Measurements from ENCODE around the gene CCNY. TPM values are rescaled to one million over a fixed set of nuclear protein-coding genes. Genes with fewer than 3 reads are reported as not detected.

The CCNY gene
- total RNA-seq, 4 donors from 2014 or later, result 22.4 to 35.1 (median 29.9) TPM

DNA sequence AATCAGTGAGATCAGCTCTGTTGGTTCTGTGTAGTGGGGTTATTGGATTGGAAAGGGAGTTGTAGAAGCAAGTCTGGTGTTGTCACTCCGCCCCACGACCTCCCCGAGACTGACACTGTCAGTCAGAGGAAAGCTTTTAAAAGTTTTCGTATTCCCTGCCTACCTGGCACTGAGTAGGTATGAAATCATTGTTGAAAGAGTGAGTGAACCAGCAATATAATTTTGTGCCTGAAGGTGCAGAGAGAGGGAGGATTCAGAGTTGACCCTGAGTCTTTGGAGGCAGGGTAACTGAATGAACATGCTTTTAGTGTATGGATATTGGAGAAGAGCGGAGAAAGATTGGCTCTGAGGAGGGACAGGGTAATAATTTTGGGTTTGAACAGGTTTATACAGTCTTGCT lies 27.3 kb downstream of the CCNY start:
- no peak overlapping the region for H3K4me3 ChIP-seq
- H3K27ac ChIP-seq, result no peak overlapping the region
- no peak for DNase-seq (ENCODE audit: low spot score in 2 of 2)
- H3K27me3 ChIP-seq, result no peaks in the 10 kb centered on the region
- TF ChIP-seq EP300 (IDR thresholded peaks at IDR 0.05) (no peak), POLR2AphosphoS5 (IDR thresholded peaks at IDR 0.05) (no peak), POLR2A (IDR thresholded peaks at IDR 0.05) (no peak)
- TF ChIP-seq, protein P1, sequence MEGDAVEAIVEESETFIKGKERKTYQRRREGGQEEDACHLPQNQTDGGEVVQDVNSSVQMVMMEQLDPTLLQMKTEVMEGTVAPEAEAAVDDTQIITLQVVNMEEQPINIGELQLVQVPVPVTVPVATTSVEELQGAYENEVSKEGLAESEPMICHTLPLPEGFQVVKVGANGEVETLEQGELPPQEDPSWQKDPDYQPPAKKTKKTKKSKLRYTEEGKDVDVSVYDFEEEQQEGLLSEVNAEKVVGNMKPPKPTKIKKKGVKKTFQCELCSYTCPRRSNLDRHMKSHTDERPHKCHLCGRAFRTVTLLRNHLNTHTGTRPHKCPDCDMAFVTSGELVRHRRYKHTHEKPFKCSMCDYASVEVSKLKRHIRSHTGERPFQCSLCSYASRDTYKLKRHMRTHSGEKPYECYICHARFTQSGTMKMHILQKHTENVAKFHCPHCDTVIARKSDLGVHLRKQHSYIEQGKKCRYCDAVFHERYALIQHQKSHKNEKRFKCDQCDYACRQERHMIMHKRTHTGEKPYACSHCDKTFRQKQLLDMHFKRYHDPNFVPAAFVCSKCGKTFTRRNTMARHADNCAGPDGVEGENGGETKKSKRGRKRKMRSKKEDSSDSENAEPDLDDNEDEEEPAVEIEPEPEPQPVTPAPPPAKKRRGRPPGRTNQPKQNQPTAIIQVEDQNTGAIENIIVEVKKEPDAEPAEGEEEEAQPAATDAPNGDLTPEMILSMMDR (IDR thresholded peaks at IDR 0.05), result no peak
- H3K9me3 ChIP-seq, result no peaks in the 10 kb centered on the region
- H3K36me3 ChIP-seq, result no peaks in the 10 kb centered on the region
- WGBS, result 88% methylated on average over 5 of the region's 5 CpGs
- H3K4me1 ChIP-seq, result peaks cover 7% of the 10 kb centered on the region

DNA sequence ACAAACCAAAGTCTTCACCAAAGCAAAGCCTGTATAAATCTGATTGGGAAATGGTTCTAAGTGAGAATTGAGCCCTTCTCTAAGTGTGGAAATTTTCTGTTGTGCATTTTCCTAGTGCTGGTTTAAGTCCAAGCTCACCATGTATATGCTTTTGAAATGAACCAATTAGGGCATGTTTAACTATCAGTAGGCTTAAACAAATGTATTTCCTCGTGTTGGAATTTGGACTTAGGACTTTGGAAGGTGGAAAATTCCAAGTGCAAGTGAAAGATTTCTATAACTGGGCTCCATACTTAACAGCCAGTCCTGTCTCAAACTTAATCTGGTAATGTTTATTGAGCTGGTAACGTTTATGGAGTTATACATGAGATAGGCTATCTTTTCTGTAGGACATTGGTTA lies 28.5 kb downstream of the CCNY start:
- H3K27ac ChIP-seq, result no peak overlapping the region
- no peaks in the 10 kb centered on the region for H3K9me3 ChIP-seq
- 54% methylated on average over 2 of the region's 2 CpGs for WGBS
- no peaks in the 10 kb centered on the region for H3K27me3 ChIP-seq
- DNase-seq (ENCODE audit: low spot score in 2 of 2), result no peak
- H3K4me1 ChIP-seq, result peaks cover 19% of the 10 kb centered on the region
- H3K4me3 ChIP-seq, result no peak overlapping the region
- H3K36me3 ChIP-seq, result no peaks in the 10 kb centered on the region
- no peak for TF ChIP-seq POLR2A (IDR thresholded peaks at IDR 0.05)
- TF ChIP-seq POLR2AphosphoS5 (IDR thresholded peaks at IDR 0.05), result no peak
- TF ChIP-seq, protein P1 (IDR thresholded peaks at IDR 0.05), result no peak
- TF ChIP-seq EP300 (IDR thresholded peaks at IDR 0.05), result no peak

DNA sequence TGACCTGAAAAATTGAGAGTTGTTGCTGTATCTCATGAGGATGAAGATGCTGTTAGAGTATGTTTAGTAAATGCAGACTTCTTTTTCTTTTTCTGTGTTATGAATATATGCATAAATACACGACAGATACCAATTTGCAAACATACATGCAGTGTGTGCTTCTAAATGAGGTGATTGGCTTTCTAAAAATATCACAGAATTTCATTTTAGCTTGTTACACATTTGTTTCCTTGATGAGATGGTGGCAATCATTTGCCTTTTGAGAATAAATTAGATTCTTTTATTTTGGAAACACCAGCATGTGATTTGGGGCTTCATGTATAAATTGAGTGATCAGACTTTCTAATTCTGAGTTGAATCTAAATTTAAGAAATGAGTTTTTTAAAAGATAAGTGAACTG lies 29.7 kb downstream of the CCNY start:
- H3K4me1 ChIP-seq, result peaks cover 20% of the 10 kb centered on the region
- TF ChIP-seq POLR2A (IDR thresholded peaks at IDR 0.05), result no peak
- TF ChIP-seq, protein P1 (IDR thresholded peaks at IDR 0.05), result no peak
- no peak for TF ChIP-seq POLR2AphosphoS5 (IDR thresholded peaks at IDR 0.05)
- TF ChIP-seq EP300 (IDR thresholded peaks at IDR 0.05), result no peak
- WGBS, result 93% methylated on average over 1 of the region's 1 CpG

DNA sequence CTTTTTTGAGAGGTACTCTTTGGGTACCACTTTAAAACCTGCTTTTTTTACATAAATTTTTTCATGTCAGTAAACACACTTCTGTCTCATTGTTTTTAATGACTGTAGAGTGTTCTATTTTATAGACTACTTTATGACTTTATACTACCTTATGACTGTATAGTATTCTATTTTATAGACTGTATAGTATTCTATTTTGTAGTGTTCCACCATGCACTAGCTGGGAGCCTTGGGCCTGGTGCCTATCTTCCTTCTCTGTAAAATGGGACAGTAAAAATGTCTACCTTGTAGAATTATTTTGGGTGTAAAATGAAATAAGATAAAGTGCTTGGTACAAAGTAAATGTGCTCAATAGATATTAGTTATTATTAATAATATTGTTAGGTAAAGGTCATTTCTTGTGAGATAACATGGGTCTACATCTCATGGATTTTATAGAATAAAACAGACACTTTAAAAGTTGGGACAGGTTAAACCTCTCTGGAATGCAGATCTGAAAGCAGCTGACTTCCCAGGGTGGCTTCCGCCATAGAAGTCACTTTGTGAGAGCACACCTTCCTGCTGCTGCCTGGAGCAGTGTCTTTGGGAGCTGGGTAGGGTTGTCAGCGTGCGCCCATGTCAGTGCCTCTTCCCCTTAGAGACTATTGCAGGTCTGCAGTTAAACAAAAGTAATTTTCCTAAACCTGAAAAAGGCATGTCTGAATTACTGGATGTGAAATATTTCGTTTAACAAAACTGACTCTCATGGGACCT lies 31.0 kb downstream of the CCNY start:
- TF ChIP-seq POLR2AphosphoS5 (IDR thresholded peaks at IDR 0.05) (no peak), POLR2A (IDR thresholded peaks at IDR 0.05) (no peak), EP300 (IDR thresholded peaks at IDR 0.05) (no peak)
- TF ChIP-seq, protein P1 (IDR thresholded peaks at IDR 0.05), result no peak
- H3K36me3 ChIP-seq, result no peaks in the 10 kb centered on the region
- no peak overlapping the region for H3K27ac ChIP-seq
- no peaks in the 10 kb centered on the region for H3K9me3 ChIP-seq
- peaks cover 30% of the 10 kb centered on the region for H3K4me1 ChIP-seq
- 85% methylated on average over 4 of the region's 4 CpGs for WGBS
- H3K27me3 ChIP-seq, result no peaks in the 10 kb centered on the region
- DNase-seq (ENCODE audit: low spot score in 2 of 2), result no peak
- no peak overlapping the region for H3K4me3 ChIP-seq

More for the DNA sequence above, 29.7 kb downstream of the CCNY start:
- no peak for DNase-seq (ENCODE audit: low spot score in 2 of 2)
- H3K27me3 ChIP-seq, result no peaks in the 10 kb centered on the region
- no peaks in the 10 kb centered on the region for H3K36me3 ChIP-seq
- H3K9me3 ChIP-seq, result no peaks in the 10 kb centered on the region
- no peak overlapping the region for H3K27ac ChIP-seq
- H3K4me3 ChIP-seq, result no peak overlapping the region

DNA sequence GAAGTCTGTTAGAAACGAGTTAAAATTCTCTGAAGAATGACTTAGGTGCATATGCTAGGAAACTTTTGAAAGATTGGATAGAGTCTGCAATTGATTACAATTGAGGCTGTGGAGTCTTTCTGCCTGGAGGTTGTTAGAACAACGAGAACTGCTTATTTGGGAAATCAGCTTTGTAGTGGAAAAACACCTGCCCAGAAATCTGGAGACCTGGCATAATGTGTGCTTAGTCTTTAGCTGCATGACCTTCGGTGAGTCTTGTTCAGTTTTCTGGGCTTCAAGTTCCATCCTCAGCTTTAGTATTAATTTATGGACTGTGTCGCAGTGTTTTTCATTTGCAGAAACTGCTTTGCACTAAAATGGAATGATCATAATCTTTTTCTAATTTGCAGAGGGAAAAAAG lies 31.7 kb downstream of the CCNY start:
- 65% methylated on average over 4 of the region's 4 CpGs for WGBS
- no peaks in the 10 kb centered on the region for H3K27me3 ChIP-seq
- no peak for DNase-seq (ENCODE audit: low spot score in 2 of 2)
- H3K4me3 ChIP-seq, result no peak overlapping the region
- no peak overlapping the region for H3K27ac ChIP-seq
- peaks cover 33% of the 10 kb centered on the region for H3K4me1 ChIP-seq
- no peaks in the 10 kb centered on the region for H3K36me3 ChIP-seq
- TF ChIP-seq EP300 (IDR thresholded peaks at IDR 0.05), result no peak
- TF ChIP-seq, protein P1 (IDR thresholded peaks at IDR 0.05), result no peak
- TF ChIP-seq POLR2A (IDR thresholded peaks at IDR 0.05), result no peak
- no peak for TF ChIP-seq POLR2AphosphoS5 (IDR thresholded peaks at IDR 0.05)
- H3K9me3 ChIP-seq, result no peaks in the 10 kb centered on the region

Data from suprapubic skin (tissue), 4 donors.